ENCODE results near the gene CD9. TPM values are rescaled to one million over a fixed set of nuclear protein-coding genes. Genes with fewer than 3 reads are reported as not detected.

Gene CD9
- total and polyA plus RNA-seq, 8 donors: 100 to 512 (median 121) TPM

GRCh38 chr12:6215932-6216494 is 15.8 kb downstream of the CD9 start:
- Histone ChIP-seq H3K27ac (peak overlapping the region; percentile 80 to 81), H3K4me1 (peaks cover 29 to 62% of the 10 kb centered on the region in 2 donors), H3K4me3 (no peak overlapping the region), H3K27me3 (no peaks in the 10 kb centered on the region), H3K36me3 (peaks cover 0 to 21% of the 10 kb centered on the region in 2 donors), H3K9me3 (no peaks in the 10 kb centered on the region)
- DNase-seq (peak in 3 of 4 donors; percentile 88 to 90 (median 89)), ATAC-seq (peak; percentile 87)
- intact Hi-C loops (cut with DNase I): no loop called here
- TF ChIP-seq, protein P1, sequence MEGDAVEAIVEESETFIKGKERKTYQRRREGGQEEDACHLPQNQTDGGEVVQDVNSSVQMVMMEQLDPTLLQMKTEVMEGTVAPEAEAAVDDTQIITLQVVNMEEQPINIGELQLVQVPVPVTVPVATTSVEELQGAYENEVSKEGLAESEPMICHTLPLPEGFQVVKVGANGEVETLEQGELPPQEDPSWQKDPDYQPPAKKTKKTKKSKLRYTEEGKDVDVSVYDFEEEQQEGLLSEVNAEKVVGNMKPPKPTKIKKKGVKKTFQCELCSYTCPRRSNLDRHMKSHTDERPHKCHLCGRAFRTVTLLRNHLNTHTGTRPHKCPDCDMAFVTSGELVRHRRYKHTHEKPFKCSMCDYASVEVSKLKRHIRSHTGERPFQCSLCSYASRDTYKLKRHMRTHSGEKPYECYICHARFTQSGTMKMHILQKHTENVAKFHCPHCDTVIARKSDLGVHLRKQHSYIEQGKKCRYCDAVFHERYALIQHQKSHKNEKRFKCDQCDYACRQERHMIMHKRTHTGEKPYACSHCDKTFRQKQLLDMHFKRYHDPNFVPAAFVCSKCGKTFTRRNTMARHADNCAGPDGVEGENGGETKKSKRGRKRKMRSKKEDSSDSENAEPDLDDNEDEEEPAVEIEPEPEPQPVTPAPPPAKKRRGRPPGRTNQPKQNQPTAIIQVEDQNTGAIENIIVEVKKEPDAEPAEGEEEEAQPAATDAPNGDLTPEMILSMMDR (IDR thresholded peaks at IDR 0.05): no peak

DNA sequence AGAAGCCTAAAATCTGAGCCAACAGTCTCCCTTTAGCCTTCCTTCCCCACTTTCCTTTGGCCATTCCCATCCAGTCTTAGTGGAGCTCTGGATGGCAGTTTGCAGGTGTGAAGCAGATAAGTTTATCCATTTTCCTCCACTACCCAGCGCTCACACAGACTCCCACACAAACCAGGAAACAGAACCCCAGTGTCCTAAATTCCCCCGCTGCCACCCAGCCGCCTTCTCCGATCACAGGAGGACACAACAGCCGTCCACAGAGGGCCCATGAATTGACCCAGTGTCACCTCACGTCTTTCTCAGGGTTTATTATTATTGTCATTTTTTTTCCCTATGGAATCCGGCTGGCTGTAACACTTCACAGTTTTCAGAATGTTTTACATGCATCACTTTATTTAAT is 16.4 kb downstream of the CD9 start:
- no peak overlapping the region for H3K4me3 ChIP-seq
- no peaks in the 10 kb centered on the region for H3K9me3 ChIP-seq
- DNase-seq: no peak
- H3K36me3 ChIP-seq: peaks cover 0 to 19% of the 10 kb centered on the region in 2 donors
- no peak for ATAC-seq
- H3K27ac ChIP-seq: peak overlapping the region; percentile 80 to 81
- H3K27me3 ChIP-seq: no peaks in the 10 kb centered on the region
- intact Hi-C loops (cut with DNase I): no loop called here
- H3K4me1 ChIP-seq: peaks cover 29 to 59% of the 10 kb centered on the region in 2 donors
- TF ChIP-seq, protein P1 (IDR thresholded peaks at IDR 0.05): no peak

DNA sequence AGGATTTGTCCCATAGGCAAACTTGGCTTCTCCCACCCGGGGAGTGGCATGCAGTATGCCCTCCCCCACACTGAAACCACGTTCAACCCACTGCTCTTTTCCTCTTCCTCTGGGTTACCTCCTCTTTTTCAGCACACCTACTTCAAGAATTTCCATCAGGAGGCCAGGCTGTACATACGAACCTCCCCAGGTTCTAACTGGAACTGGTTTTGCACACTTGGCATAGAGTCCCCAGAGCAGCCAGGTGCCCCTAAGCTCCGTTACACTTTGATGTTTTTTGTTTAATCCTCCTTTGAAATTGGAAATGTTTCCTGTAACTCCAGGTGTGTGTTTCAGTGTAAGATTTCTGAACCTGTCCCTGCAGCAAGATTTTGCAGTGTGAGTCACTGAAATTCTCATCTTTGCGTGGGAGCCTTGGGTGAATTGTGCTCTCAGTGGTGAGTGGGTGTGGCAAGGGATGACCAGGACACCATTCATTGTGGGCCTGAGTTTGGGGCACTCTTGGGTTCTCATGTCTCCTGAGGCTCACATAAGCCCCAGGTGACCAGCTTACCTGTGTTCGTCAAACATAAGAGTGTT is 18.2 kb downstream of the CD9 start:
- H3K4me1 ChIP-seq: peaks cover 29 to 67% of the 10 kb centered on the region in 2 donors
- H3K27ac ChIP-seq: peak overlapping the region; percentile 80 to 81
- H3K4me3 ChIP-seq: no peak overlapping the region
- intact Hi-C loops (cut with DNase I): no loop called here
- no peak for ATAC-seq
- DNase-seq: no peak
- TF ChIP-seq, protein P1 (IDR thresholded peaks at IDR 0.05): no peak
- H3K9me3 ChIP-seq: no peaks in the 10 kb centered on the region
- no peaks in the 10 kb centered on the region for H3K27me3 ChIP-seq
- H3K36me3 ChIP-seq: peaks cover 0 to 6% of the 10 kb centered on the region in 2 donors

DNA sequence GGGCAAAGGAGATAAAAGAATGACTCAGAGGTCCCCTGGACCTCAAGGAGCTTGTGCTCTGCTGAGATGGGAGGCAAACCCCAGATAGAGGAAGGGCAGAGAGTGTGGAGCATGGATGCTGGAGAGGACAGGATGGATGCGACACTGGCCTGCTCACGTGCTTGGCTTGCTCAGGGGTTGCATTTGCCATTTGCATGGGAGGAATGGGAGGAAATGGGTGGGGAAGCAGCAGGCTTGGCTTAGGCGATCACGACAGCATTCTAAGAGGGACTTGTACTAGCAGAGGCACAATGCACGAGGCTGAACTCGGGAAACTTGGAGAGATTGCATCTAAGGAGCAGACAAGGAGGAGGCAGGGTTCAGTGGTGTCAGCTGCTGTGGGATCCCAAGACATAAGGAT is 19.8 kb downstream of the CD9 start:
- no peak for DNase-seq
- Histone ChIP-seq H3K27ac (peak overlapping the region; percentile 61 to 80), H3K4me3 (no peak overlapping the region), H3K9me3 (no peaks in the 10 kb centered on the region), H3K4me1 (peaks cover 23 to 70% of the 10 kb centered on the region in 2 donors), H3K36me3 (peaks cover 0 to 6% of the 10 kb centered on the region in 2 donors), H3K27me3 (no peaks in the 10 kb centered on the region)
- TF ChIP-seq, protein P1 (IDR thresholded peaks at IDR 0.05): no peak
- ATAC-seq: no peak
- intact Hi-C loops (cut with DNase I): no loop called here

- Histone ChIP-seq H3K4me3 (no peak overlapping the region), H3K9me3 (no peaks in the 10 kb centered on the region), H3K27me3 (no peaks in the 10 kb centered on the region), H3K4me1 (peaks cover 21 to 72% of the 10 kb centered on the region in 2 donors), H3K36me3 (peaks cover 0 to 15% of the 10 kb centered on the region in 2 donors), H3K27ac (peak overlapping the region; percentile 61 to 80)
- intact Hi-C loops (cut with DNase I): no loop called here
- TF ChIP-seq, protein P1 (IDR thresholded peaks at IDR 0.05): no peak
- ATAC-seq: no peak
- DNase-seq: no peak
Measured at GRCh38 chr12:6221146-6221545, 20.9 kb downstream of the CD9 start.
